Sigmoid colon (tissue), 4 donors: Measurements from ENCODE around the gene CABP2.

Experiments
- EP300 ChIP-seq, 4 donors: sonication (generic); formaldehyde crosslinking; IDR thresholded peaks; one replicate each; pipeline ENCODE4 v1.6.1; 2017; ENCODE audit warnings: antibody characterized with exemption in 4 of 4
- POLR2A ChIP-seq, 2 donors: fragments of 450-650 bp; IDR thresholded peaks; one replicate each; pipeline ENCODE4 v1.6.1; 2016; ENCODE audit warnings: antibody characterized with exemption in 2 of 2, mild to moderate bottlenecking in 2 of 2, moderate library complexity in 2 of 2
- POLR2AphosphoS5 ChIP-seq, 4 donors: sonication (generic); formaldehyde crosslinking; IDR thresholded peaks; one replicate each; pipeline ENCODE4 v1.6.1; 2017; ENCODE audit warnings: antibody characterized with exemption in 4 of 4
- TF ChIP-seq, protein P1 (sequence below), 4 experiments: fragments of 450-650 bp in 3 of 4; fragments of 200-600 bp in 1 of 4; IDR thresholded peaks; one replicate each; pipeline ENCODE4 v1.5.1; 2016 to 2019; ENCODE audit warnings: antibody characterized with exemption in 4 of 4, mild to moderate bottlenecking in 3 of 4, moderate library complexity in 2 of 4

DNA sequence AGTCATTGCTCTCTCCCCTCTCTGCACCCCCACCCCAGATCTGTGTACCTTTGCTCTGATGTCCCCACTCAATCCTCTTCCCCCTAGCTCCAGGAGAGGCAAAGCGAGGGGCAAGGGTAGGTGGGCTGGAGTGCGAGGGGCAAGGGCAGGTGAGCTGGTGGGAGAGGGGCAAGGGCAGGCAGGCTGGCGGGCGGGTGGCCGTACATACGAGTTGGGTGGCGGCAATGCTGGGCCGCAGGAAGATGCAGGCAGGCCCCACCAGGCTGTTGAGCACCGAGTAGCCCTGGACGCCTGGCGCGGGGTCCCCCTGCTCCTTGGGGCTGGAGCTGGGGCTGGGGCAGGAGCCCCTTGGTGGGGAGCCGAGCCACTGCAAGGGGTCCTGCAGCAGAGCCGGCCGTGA lies 908 bp downstream of the CABP2 start:
- no peak for TF ChIP-seq POLR2A (IDR thresholded peaks at IDR 0.05)
- TF ChIP-seq, protein P1, sequence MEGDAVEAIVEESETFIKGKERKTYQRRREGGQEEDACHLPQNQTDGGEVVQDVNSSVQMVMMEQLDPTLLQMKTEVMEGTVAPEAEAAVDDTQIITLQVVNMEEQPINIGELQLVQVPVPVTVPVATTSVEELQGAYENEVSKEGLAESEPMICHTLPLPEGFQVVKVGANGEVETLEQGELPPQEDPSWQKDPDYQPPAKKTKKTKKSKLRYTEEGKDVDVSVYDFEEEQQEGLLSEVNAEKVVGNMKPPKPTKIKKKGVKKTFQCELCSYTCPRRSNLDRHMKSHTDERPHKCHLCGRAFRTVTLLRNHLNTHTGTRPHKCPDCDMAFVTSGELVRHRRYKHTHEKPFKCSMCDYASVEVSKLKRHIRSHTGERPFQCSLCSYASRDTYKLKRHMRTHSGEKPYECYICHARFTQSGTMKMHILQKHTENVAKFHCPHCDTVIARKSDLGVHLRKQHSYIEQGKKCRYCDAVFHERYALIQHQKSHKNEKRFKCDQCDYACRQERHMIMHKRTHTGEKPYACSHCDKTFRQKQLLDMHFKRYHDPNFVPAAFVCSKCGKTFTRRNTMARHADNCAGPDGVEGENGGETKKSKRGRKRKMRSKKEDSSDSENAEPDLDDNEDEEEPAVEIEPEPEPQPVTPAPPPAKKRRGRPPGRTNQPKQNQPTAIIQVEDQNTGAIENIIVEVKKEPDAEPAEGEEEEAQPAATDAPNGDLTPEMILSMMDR (IDR thresholded peaks at IDR 0.05) = no peak
- no peak for TF ChIP-seq POLR2AphosphoS5 (IDR thresholded peaks at IDR 0.05)
- no peak for TF ChIP-seq EP300 (IDR thresholded peaks at IDR 0.05)
